Peyer's patch (tissue), 4 donors: ENCODE results near the gene ARHGAP26.

Source experiments
- CTCF ChIP-seq, 6 experiments: fragments of 450-650 bp in 4 of 6; fragments of 200-600 bp in 2 of 6; sonication (generic) in 1 of 6; IDR thresholded peaks; one replicate each; pipeline ENCODE4 v1.5.1; 2017 to 2019; ENCODE audit warnings: antibody characterized with exemption in 6 of 6, mild to moderate bottlenecking in 3 of 6, moderate library complexity in 1 of 6
- POLR2A ChIP-seq, 2 donors: fragments of 450-650 bp; IDR thresholded peaks; one replicate each; pipeline ENCODE4 v1.5.1; 2017; ENCODE audit warnings: antibody characterized with exemption in 2 of 2, mild to moderate bottlenecking in 2 of 2, moderate library complexity in 2 of 2

GRCh38 chr5:143226361-143226760 is 456.2 kb downstream of the ARHGAP26 start:
- no peak for TF ChIP-seq POLR2A (IDR thresholded peaks at IDR 0.05)
- no peak for TF ChIP-seq CTCF (IDR thresholded peaks at IDR 0.05)
